ENCODE measurements around the gene UBAP1.
"Not testable (repeated sequence)": the region's sequence is repeated elsewhere in the genome, so short reads cannot be mapped to it uniquely, and the experiment has no call there.

GRCh38 chr9:34226144-34226760 lies 47.4 kb downstream of the UBAP1 start:
- not testable (repeated sequence) for TF ChIP-seq POLR2A (IDR thresholded peaks at IDR 0.05; ENCODE audit: low read length); GATA1 (IDR thresholded peaks at IDR 0.05; ENCODE audit: low read depth, low read length)

Data from erythroblast (primary cell).